GM23248 (cell line): ENCODE results near the gene HYDIN.

Source experiments
- EZH2 ChIP-seq: fragments of 200-600 bp; sonication (generic); IDR thresholded peaks from 2 replicates; pipeline ENCODE4 v1.6.1; 2018; ENCODE audit warnings: antibody characterized with exemption, mild to moderate bottlenecking; ENCODE audit not compliant: insufficient read depth, poor library complexity, severe bottlenecking
- EZH2phosphoT487 ChIP-seq: fragments of 200-600 bp; sonication (generic); IDR thresholded peaks from 2 replicates; pipeline ENCODE4 v1.6.1; 2018; ENCODE audit warnings: antibody characterized with exemption, moderate library complexity, mild to moderate bottlenecking, low read depth; ENCODE audit not compliant: insufficient read depth

DNA sequence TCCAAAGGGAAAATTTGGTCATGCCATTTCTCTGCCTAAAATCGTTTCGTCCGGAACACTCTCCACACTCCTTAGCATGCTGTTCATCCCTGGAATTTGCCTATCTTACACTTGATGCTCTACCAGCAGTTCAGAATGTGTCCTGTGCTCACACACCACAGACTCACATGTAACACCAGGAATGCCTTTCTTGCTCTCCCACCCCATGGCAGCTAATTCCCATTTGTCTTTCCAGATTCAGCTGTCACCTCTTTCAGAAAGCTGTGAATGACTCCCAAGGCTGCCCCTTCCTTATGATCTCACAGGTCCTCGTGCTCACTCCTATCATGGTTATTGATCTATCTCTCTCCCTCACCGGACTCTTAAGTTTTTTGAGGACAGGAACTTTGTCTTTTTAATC lies 38.1 kb downstream of the HYDIN start:
- no peak for TF ChIP-seq EZH2
- TF ChIP-seq EZH2phosphoT487: no peak
